IMR-90 (cell line): ENCODE results near the gene ADAMTS17. TPM values are rescaled to one million over a fixed set of nuclear protein-coding genes. Genes with fewer than 3 reads are reported as not detected.

Source experiments
- ATAC-seq: fragments of 200-7000 bp; cut with Tn5 transposase; 2 replicates; pipeline ENCODE4 v1.9.1; 2020; ENCODE audit warnings: low read depth, mild to moderate bottlenecking, moderate library complexity
- BruUV-seq: library from RNA; stranded (reverse); fragments of 400-500 nt; replicated peaks from 2 replicates; lab custom pipeline; 2021; lab: Mats Ljungman, UMichigan
- CTCF ChIA-PET: fragments of 300-600 bp; formaldehyde crosslinking; extraction: SDS; loops from one replicate; lab custom pipeline; 2021; ENCODE audit warnings: antibody characterized with exemption; lab: Yijun Ruan, JAX
- POLR2A ChIA-PET: fragments of 300-600 bp; sonication (Branson Sonifier 250); formaldehyde crosslinking; loops from one replicate; lab custom pipeline; 2022; ENCODE audit warnings: antibody characterized with exemption; ENCODE audit not compliant: unreplicated experiment; lab: Charles Lee
- DNase-seq: peaks from one replicate; pipeline ENCODE4 v3.0.0; 2013
- H2AFZ ChIP-seq: replicated peaks from 2 replicates; pipeline ENCODE3; 2013; ENCODE audit warnings: low read length, mild to moderate bottlenecking; ENCODE audit not compliant: poor library complexity
- H2AK5ac ChIP-seq: 2 replicates; pipeline ENCODE4 v1.6.1; 2013; ENCODE audit warnings: low read depth, low read length, inconsistent platforms
- H2AK9ac ChIP-seq: replicated peaks from 2 replicates; pipeline ENCODE3; 2013; ENCODE audit warnings: mild to moderate bottlenecking, low read depth, low read length, moderate library complexity; ENCODE audit not compliant: poor library complexity
- H2BK120ac ChIP-seq: 2 replicates; pipeline ENCODE4 v1.6.1; 2013; ENCODE audit warnings: low read depth, low read length, inconsistent platforms
- H2BK15ac ChIP-seq: 3 replicates; pipeline ENCODE4 v1.6.1; 2013; ENCODE audit warnings: low read depth, low read length, inconsistent platforms
- H2BK20ac ChIP-seq: 2 replicates; pipeline ENCODE4 v1.6.1; 2013; ENCODE audit warnings: low read depth, mild to moderate bottlenecking, inconsistent platforms, low read length, moderate library complexity
- H2BK5ac ChIP-seq: 2 replicates; pipeline ENCODE4 v1.6.1; 2013; ENCODE audit warnings: mild to moderate bottlenecking, low read depth, low read length, inconsistent platforms; ENCODE audit not compliant: poor library complexity, severe bottlenecking
- H3K14ac ChIP-seq: replicated peaks from 2 replicates; pipeline ENCODE4 v1.6.1; 2013; ENCODE audit warnings: low read depth, low read length, inconsistent platforms
- H3K18ac ChIP-seq: 2 replicates; pipeline ENCODE4 v1.6.1; 2013; ENCODE audit warnings: low read depth, low read length, control low read depth
- H3K23ac ChIP-seq: 2 replicates; pipeline ENCODE4 v1.6.1; 2013; ENCODE audit warnings: low read depth, low read length, inconsistent platforms
- H3K27ac ChIP-seq: 2 replicates; pipeline ENCODE4 v1.5.1; 2013; ENCODE audit warnings: mild to moderate bottlenecking, control low read depth, low read length; ENCODE audit not compliant: insufficient read depth
- H3K27me3 ChIP-seq: 2 replicates; pipeline ENCODE4 v1.6.1; 2013; ENCODE audit warnings: low read length; ENCODE audit not compliant: control insufficient read depth, insufficient read depth
- H3K36me3 ChIP-seq: 2 replicates; pipeline ENCODE4 v1.6.1; 2013; ENCODE audit warnings: low read length, mixed read lengths; ENCODE audit not compliant: control insufficient read depth, insufficient read depth
- H3K4ac ChIP-seq: 2 replicates; pipeline ENCODE4 v1.6.1; 2013; ENCODE audit warnings: low read depth, low read length, inconsistent platforms
- H3K4me1 ChIP-seq: 2 replicates; pipeline ENCODE4 v1.6.1; 2013; ENCODE audit warnings: low read length, mixed read lengths; ENCODE audit not compliant: control insufficient read depth, insufficient read depth
- H3K4me2 ChIP-seq: 2 replicates; pipeline ENCODE4 v1.6.1; 2013; ENCODE audit warnings: low read depth, mild to moderate bottlenecking, control low read depth, low read length, moderate library complexity
- H3K4me3 ChIP-seq: 2 replicates; pipeline ENCODE4 v1.5.1; 2013; ENCODE audit warnings: low read depth, mild to moderate bottlenecking, control low read depth, low read length, moderate library complexity; ENCODE audit not compliant: insufficient read depth
- H3K56ac ChIP-seq: 2 replicates; pipeline ENCODE4 v1.6.1; 2013; ENCODE audit warnings: low read length, inconsistent platforms; ENCODE audit not compliant: insufficient read depth; ENCODE audit errors: extremely low read depth
- H3K79me1 ChIP-seq, 2 experiments: 2 replicates each; pipeline ENCODE4 v1.6.1; 2013; ENCODE audit warnings: low read length in 2 of 2, inconsistent platforms in 1 of 2, low read depth in 1 of 2
- H3K9ac ChIP-seq: 2 replicates; pipeline ENCODE4 v1.6.1; 2013; ENCODE audit warnings: low read depth, low read length, control low read depth
- H3K9me1 ChIP-seq: 2 replicates; pipeline ENCODE4 v1.6.1; 2013; ENCODE audit warnings: low read length, inconsistent platforms; ENCODE audit not compliant: insufficient read depth
- H3K9me3 ChIP-seq: 2 replicates; pipeline ENCODE4 v1.6.1; 2013; ENCODE audit warnings: low read length; ENCODE audit not compliant: control insufficient read depth, insufficient read depth
- H4K20me1 ChIP-seq: 2 replicates; pipeline ENCODE4 v1.6.1; 2013; ENCODE audit warnings: low read length, inconsistent platforms; ENCODE audit not compliant: insufficient read depth
- H4K5ac ChIP-seq: 2 replicates; pipeline ENCODE4 v1.6.1; 2013; ENCODE audit warnings: mild to moderate bottlenecking, low read depth, low read length, control low read depth
- H4K8ac ChIP-seq, 2 experiments: 2 replicates each; pipeline ENCODE4 v1.6.1; 2013; ENCODE audit warnings: low read depth in 2 of 2, low read length in 2 of 2, control low read depth in 1 of 2, inconsistent platforms in 1 of 2
- H4K91ac ChIP-seq: 2 replicates; pipeline ENCODE4 v1.6.1; 2013; ENCODE audit warnings: low read depth, low read length, inconsistent platforms; ENCODE audit not compliant: insufficient read depth
- WGBS, 2 experiments: methylation state at CpG; one replicate each; pipeline versions ENCODE4 v1.1.5 to v1.1.7; 2013; ENCODE audit warnings: missing lambda C conversion rate in 2 of 2; ENCODE audit not compliant: insufficient read length in 1 of 2; ENCODE audit errors: extremely low coverage in 2 of 2; 5-methylcytosine and 5-hydroxymethylcytosine counted together
- dilution Hi-C: fragments of 300-500 bp; cut with HindIII; formaldehyde crosslinking; loops from one replicate; pipeline ENCODE4 v1.14.3; 2018; ENCODE audit warnings: low sequenced_read_pairs; ENCODE audit not compliant: unreplicated experiment
- in situ Hi-C: fragments of 300-500 bp; cut with MboI; formaldehyde crosslinking; loops from 3 replicates; pipeline ENCODE4 v1.14.3; 2019; ENCODE audit warnings: low sequenced_read_pairs, inconsistent platforms, mixed read lengths
- intact Hi-C: fragments of 100-400 bp; cut with micrococcal nuclease; formaldehyde crosslinking; loops from 2 replicates; pipeline ENCODE4 v1.10.0; 2022
- polyA plus RNA-seq, 3 experiments: library from polyadenylated mRNA; depleted of rRNA; stranded (reverse); fragments of >200 nt; gene quantifications; 2 replicates each; pipeline ENCODE4 v1.2.3, GENCODE V29; 2012; ENCODE audit warnings: low replicate concordance in 1 of 3
- total RNA-seq: library from RNA; depleted of rRNA; stranded (reverse); fragments of >200 nt; gene quantifications from 2 replicates; pipeline ENCODE4 v1.2.3, GENCODE V29; 2012
- TF ChIP-seq, protein P1 (sequence below): fragments of 150-350 bp; IDR thresholded peaks from 2 replicates; pipeline ENCODE4 v1.6.1; 2016; ENCODE audit warnings: low read depth, mild to moderate bottlenecking, low read length, moderate library complexity, borderline replicate concordance

Gene ADAMTS17
- total and polyA plus RNA-seq, 2 of the 4 experiments (the other 2 are of a cell fraction) = 0.03 TPM; not detected in 1

GRCh38 chr15:99997112-99997651 lies 344.6 kb downstream of the ADAMTS17 start:
- Histone ChIP-seq H3K9me3 (peaks cover 26% of the 10 kb centered on the region), H2AK9ac (no peak overlapping the region), H4K91ac (no peak overlapping the region), H2AK5ac (no peak overlapping the region), H3K23ac (no peak overlapping the region), H3K9ac (no peak overlapping the region), H2BK15ac (no peak overlapping the region), H4K8ac (no peak overlapping the region), H3K56ac (no peak overlapping the region), H4K5ac (no peak overlapping the region), H3K4me1 (no peaks in the 10 kb centered on the region), H4K20me1 (no peaks in the 10 kb centered on the region), H3K27ac (no peak overlapping the region), H3K9me1 (no peaks in the 10 kb centered on the region), H2BK20ac (no peak overlapping the region), H3K36me3 (no peaks in the 10 kb centered on the region), H2BK120ac (no peak overlapping the region), H3K27me3 (no peaks in the 10 kb centered on the region), H2BK5ac (no peak overlapping the region), H3K4ac (no peak overlapping the region), H2AFZ (peak overlapping the region; percentile 11), H3K14ac (no peak overlapping the region), H3K18ac (no peak overlapping the region), H3K4me3 (no peak overlapping the region), H3K4me2 (no peak overlapping the region), H3K79me1 (no peaks in the 10 kb centered on the region)
- DNase-seq = no peak
- dilution Hi-C loops (no loop called here), in situ Hi-C loops (no loop called here), intact Hi-C loops (no loop called here)
- ATAC-seq = no peak
- BruUV-seq = no TSS peak
- TF ChIP-seq, protein P1, sequence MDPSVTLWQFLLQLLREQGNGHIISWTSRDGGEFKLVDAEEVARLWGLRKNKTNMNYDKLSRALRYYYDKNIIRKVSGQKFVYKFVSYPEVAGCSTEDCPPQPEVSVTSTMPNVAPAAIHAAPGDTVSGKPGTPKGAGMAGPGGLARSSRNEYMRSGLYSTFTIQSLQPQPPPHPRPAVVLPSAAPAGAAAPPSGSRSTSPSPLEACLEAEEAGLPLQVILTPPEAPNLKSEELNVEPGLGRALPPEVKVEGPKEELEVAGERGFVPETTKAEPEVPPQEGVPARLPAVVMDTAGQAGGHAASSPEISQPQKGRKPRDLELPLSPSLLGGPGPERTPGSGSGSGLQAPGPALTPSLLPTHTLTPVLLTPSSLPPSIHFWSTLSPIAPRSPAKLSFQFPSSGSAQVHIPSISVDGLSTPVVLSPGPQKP = no peak
- CTCF ChIA-PET = no interaction called here
- WGBS, 2 experiments = 84% methylated on average over 9 of the region's 22 CpGs; no CpG with 5 or more reads in 1 of the 2 experiments
- POLR2A ChIA-PET = no interaction called here
